ENCODE data around the gene MED16. TPM values are rescaled to one million over a fixed set of nuclear protein-coding genes. Genes with fewer than 3 reads are reported as not detected.
"Not testable (repeated sequence)": the region's sequence is repeated elsewhere in the genome, so short reads cannot be mapped to it uniquely, and the experiment has no call there.

Gene MED16
- total RNA-seq, 6 donors from 2014 or later = 33.5 to 110 (median 62.1) TPM

- WGBS, 2 donors = 84 to 95% methylated on average over 21 to 28 of the region's 30 CpGs
- Histone ChIP-seq H3K9me3 (no peaks in the 10 kb centered on the region), H3K27me3 (no peaks in the 10 kb centered on the region), H3K27ac (peak overlapping the region in 1 of 4 donors; percentile 50), H3K36me3 (peaks cover 15 to 96% (median 73%) of the 10 kb centered on the region in 4 donors), H3K4me1 (no peaks in the 10 kb centered on the region), H3K4me3 (no peak overlapping the region)
- DNase-seq = peak in 1 of 2 donors; percentile 53
- ATAC-seq (ENCODE audit: low FRiP score in 2 of 2) = no peak
- no peak for TF ChIP-seq POLR2A (IDR thresholded peaks at IDR 0.05)
- no peak for TF ChIP-seq POLR2AphosphoS5 (IDR thresholded peaks at IDR 0.05)
- no peak for TF ChIP-seq CTCF (IDR thresholded peaks at IDR 0.05)
- no peak for TF ChIP-seq EP300 (IDR thresholded peaks at IDR 0.05)
Observed at GRCh38 chr19:882871-883497, 10.0 kb downstream of the MED16 start.

- Histone ChIP-seq H3K9me3 (no peaks in the 10 kb centered on the region), H3K4me3 (no peak overlapping the region), H3K4me1 (no peaks in the 10 kb centered on the region), H3K36me3 (peaks cover 20 to 93% (median 70%) of the 10 kb centered on the region in 4 donors), H3K27ac (no peak overlapping the region), H3K27me3 (no peaks in the 10 kb centered on the region)
- WGBS, 2 donors = 95% methylated on average over 18 to 23 of the region's 34 CpGs
- DNase-seq (peak in 1 of 2 donors; percentile 73), ATAC-seq (ENCODE audit: low FRiP score in 2 of 2) (no peak)
- TF ChIP-seq POLR2AphosphoS5 (IDR thresholded peaks at IDR 0.05) = no peak
- TF ChIP-seq CTCF (IDR thresholded peaks at IDR 0.05) = no peak
- no peak for TF ChIP-seq EP300 (IDR thresholded peaks at IDR 0.05)
- TF ChIP-seq POLR2A (IDR thresholded peaks at IDR 0.05) = no peak
Observed at GRCh38 chr19:881385-882071, 11.5 kb downstream of the MED16 start.

GRCh38 chr19:879711-880438 lies 13.1 kb downstream of the MED16 start:
- Histone ChIP-seq H3K27ac (no peak overlapping the region), H3K36me3 (peaks cover 12 to 91% (median 69%) of the 10 kb centered on the region in 4 donors), H3K4me1 (no peaks in the 10 kb centered on the region), H3K4me3 (no peak overlapping the region), H3K9me3 (no peaks in the 10 kb centered on the region), H3K27me3 (no peaks in the 10 kb centered on the region)
- no peak for ATAC-seq (ENCODE audit: low FRiP score in 2 of 2)
- 91% methylated on average over 23 to 28 of the region's 37 CpGs for WGBS, 2 donors
- peak in 1 of 2 donors; percentile 78 for DNase-seq
- TF ChIP-seq CTCF (IDR thresholded peaks at IDR 0.05) (no peak), POLR2AphosphoS5 (IDR thresholded peaks at IDR 0.05) (no peak), EP300 (IDR thresholded peaks at IDR 0.05) (no peak), POLR2A (IDR thresholded peaks at IDR 0.05) (no peak)

- not testable (repeated sequence) for H3K27me3 ChIP-seq; H3K4me1 ChIP-seq; ATAC-seq (ENCODE audit: low FRiP score in 2 of 2); H3K27ac ChIP-seq; H3K9me3 ChIP-seq; H3K4me3 ChIP-seq
- peaks cover 10 to 89% (median 66%) of the 10 kb centered on the region in 4 donors for H3K36me3 ChIP-seq
- WGBS, 2 donors = 70 to 83% methylated on average over 12 to 16 of the region's 24 CpGs
- peak in 1 of 2 donors; percentile 89 for DNase-seq
Observed at GRCh38 chr19:878751-879561, 14.0 kb downstream of the MED16 start.

GRCh38 chr19:877992-878660 lies 14.9 kb downstream of the MED16 start:
- H3K27me3 ChIP-seq; H3K27ac ChIP-seq; H3K4me1 ChIP-seq; H3K9me3 ChIP-seq; ATAC-seq (ENCODE audit: low FRiP score in 2 of 2); H3K4me3 ChIP-seq: not testable (repeated sequence)
- 84 to 85% methylated on average over 5 of the region's 23 CpGs for WGBS, 2 donors
- peak in 1 of 2 donors; percentile 76 for DNase-seq
- H3K36me3 ChIP-seq = peaks cover 10 to 87% (median 63%) of the 10 kb centered on the region in 4 donors
